Measurements from ENCODE around the gene PLIN5.
A peak's percentile ranks its signal among the peaks of the same experiment; 100 is the strongest.

PLIN5 gene

DNA sequence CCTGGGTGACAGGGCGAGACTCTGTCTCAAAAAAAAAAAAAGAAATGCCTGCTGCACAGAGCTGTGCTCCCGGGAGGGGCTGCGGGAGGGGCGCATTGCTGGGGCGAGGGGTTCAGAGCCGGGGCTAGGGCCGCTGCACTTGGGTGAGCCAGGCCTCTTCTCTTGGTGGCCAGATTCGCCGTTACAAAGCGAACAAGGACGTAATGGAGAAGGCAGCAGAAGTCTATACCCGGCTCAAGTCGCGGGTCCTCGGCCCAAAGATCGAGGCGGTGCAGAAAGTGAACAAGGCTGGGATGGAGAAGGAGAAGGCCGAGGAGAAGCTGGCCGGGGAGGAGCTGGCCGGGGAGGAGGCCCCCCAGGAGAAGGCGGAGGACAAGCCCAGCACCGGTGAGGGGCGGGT, 35.7 kb downstream of the PLIN5 start:
- Histone ChIP-seq H3K27me3 (replicated peaks; ENCODE audit: control insufficient read depth, insufficient read depth, low read length) (no peaks in the 10 kb centered on the region), H3K36me3 (ENCODE audit: control insufficient read depth, insufficient read depth, low read length) (peaks cover 27% of the 10 kb centered on the region), H3K4me3 (replicated peaks; ENCODE audit: low read depth, low read length) (no peak overlapping the region)
- TF ChIP-seq CTCF (IDR thresholded peaks at IDR 0.05; ENCODE audit: insufficient read depth, low read length, poor library complexity, severe bottlenecking), result no peak
- no peak for DNase-seq (ENCODE audit: extremely low read depth, insufficient read length)

GRCh38 chr19:4498694-4499093, 36.3 kb downstream of the PLIN5 start:
- peaks cover 27% of the 10 kb centered on the region for H3K36me3 ChIP-seq (ENCODE audit: control insufficient read depth, insufficient read depth, low read length)

DNA sequence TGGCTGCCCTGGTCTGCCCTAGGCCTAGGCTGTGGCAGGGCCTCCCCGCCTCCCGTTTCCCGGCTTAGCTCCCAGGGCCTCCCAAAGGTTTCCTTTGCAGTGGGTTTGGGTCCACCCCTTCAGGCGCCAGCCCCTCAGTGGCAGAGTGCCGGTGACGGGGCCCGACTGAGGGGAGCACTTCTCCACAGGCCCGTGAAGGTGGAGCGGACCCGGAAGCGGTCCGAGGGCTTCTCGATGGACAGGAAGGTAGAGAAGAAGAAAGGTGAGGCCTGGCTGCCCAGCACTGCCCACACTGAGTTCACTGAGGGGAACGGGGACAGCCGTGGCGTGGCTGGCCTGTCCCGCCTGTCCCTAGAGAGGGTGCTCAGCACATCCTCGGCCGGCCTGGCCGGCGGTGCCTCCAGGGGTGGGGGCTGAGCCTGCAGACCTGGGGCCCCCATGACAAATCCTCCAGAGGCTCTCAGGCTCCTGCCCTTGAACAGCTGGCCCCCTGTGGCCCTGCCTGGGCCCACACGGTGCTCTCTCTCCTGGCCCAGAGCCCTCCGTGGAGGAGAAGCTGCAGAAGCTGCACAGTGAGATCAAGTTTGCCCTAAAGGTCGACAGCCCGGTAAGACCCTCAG, 37.1 kb downstream of the PLIN5 start:
- H3K4me3 ChIP-seq (replicated peaks; ENCODE audit: low read depth, low read length), result no peak overlapping the region
- peaks cover 30% of the 10 kb centered on the region for H3K36me3 ChIP-seq (ENCODE audit: control insufficient read depth, insufficient read depth, low read length)
- DNase-seq (ENCODE audit: extremely low read depth, insufficient read length), result no peak
- H3K27me3 ChIP-seq (replicated peaks; ENCODE audit: control insufficient read depth, insufficient read depth, low read length), result no peaks in the 10 kb centered on the region
- no peak for TF ChIP-seq CTCF (IDR thresholded peaks at IDR 0.05; ENCODE audit: insufficient read depth, low read length, poor library complexity, severe bottlenecking)

More at GRCh38 chr19:4498694-4499093, 36.3 kb downstream of the PLIN5 start:
- DNase-seq (ENCODE audit: extremely low read depth, insufficient read length), result no peak
- TF ChIP-seq CTCF (IDR thresholded peaks at IDR 0.05; ENCODE audit: insufficient read depth, low read length, poor library complexity, severe bottlenecking), result no peak
- no peaks in the 10 kb centered on the region for H3K27me3 ChIP-seq (replicated peaks; ENCODE audit: control insufficient read depth, insufficient read depth, low read length)
- H3K4me3 ChIP-seq (replicated peaks; ENCODE audit: low read depth, low read length), result no peak overlapping the region

- no peak for TF ChIP-seq CTCF (IDR thresholded peaks at IDR 0.05; ENCODE audit: insufficient read depth, low read length, poor library complexity, severe bottlenecking)
- Histone ChIP-seq H3K4me3 (replicated peaks; ENCODE audit: low read depth, low read length) (no peak overlapping the region), H3K27me3 (replicated peaks; ENCODE audit: control insufficient read depth, insufficient read depth, low read length) (no peaks in the 10 kb centered on the region), H3K36me3 (ENCODE audit: control insufficient read depth, insufficient read depth, low read length) (peaks cover 31% of the 10 kb centered on the region)
- no peak for DNase-seq (ENCODE audit: extremely low read depth, insufficient read length)
These were observed 38.7 kb downstream of the PLIN5 start for GRCh38 chr19:4496304-4496703.

DNA sequence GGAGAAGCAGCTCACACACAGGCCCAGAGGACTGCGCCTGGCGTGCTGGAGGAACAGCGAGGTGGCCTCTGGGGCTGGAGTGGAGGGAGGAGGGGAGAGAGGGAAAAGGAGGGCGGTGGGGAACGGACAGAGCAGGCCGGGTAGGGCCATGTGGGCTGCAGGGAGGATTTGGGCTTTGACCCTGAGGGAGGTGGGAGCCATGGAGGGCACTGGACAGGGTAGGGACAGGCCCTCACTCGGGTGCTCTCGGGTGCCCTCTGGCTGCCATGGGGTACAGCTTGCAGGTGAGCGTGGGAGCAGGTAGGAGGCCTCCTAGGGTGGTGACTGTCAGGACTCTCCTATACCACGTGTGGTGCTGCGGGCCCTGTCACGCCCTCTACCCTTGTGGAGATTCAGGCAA, 39.6 kb downstream of the PLIN5 start:
- peak; percentile 52 for TF ChIP-seq CTCF (IDR thresholded peaks at IDR 0.05; ENCODE audit: insufficient read depth, low read length, poor library complexity, severe bottlenecking)
- Histone ChIP-seq H3K4me3 (replicated peaks; ENCODE audit: low read depth, low read length) (no peak overlapping the region), H3K36me3 (ENCODE audit: control insufficient read depth, insufficient read depth, low read length) (peaks cover 29% of the 10 kb centered on the region), H3K27me3 (replicated peaks; ENCODE audit: control insufficient read depth, insufficient read depth, low read length) (no peaks in the 10 kb centered on the region)
- DNase-seq (ENCODE audit: extremely low read depth, insufficient read length), result no peak

DNA sequence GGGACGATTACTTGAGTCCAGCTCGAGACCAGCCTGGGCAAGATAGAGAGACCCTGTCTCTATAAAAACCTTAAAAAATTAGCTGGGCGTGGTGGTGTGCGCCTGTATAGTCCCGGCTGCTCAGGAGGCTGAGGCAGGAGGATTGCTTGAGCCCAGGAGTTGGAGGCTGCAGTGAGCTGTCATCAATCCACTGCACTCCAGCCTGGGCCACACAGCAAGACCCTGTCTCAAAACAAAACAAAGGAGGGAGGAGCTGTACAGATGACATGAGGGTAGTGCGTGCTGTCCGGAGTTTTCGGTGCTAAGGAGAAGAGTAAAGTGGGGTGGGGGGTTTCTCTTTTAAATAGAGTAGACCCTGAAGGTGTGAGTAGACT, 40.3 kb downstream of the PLIN5 start:
- TF ChIP-seq CTCF (IDR thresholded peaks at IDR 0.05; ENCODE audit: insufficient read depth, low read length, poor library complexity, severe bottlenecking), result no peak
- H3K36me3 ChIP-seq (ENCODE audit: control insufficient read depth, insufficient read depth, low read length), result peaks cover 26% of the 10 kb centered on the region
- H3K4me3 ChIP-seq (replicated peaks; ENCODE audit: low read depth, low read length), result no peak overlapping the region
- no peaks in the 10 kb centered on the region for H3K27me3 ChIP-seq (replicated peaks; ENCODE audit: control insufficient read depth, insufficient read depth, low read length)
- no peak for DNase-seq (ENCODE audit: extremely low read depth, insufficient read length)

Measured in GM06990 (cell line).